AG04450 (cell line): ENCODE results near the gene CHIC2. TPM values are rescaled to one million over a fixed set of nuclear protein-coding genes. Genes with fewer than 3 reads are reported as not detected.

ENCODE experiments used
- CTCF ChIA-PET: fragments of 300-600, 350-600 bp; formaldehyde crosslinking; extraction: SDS; loops from one replicate; lab custom pipeline; 2022; ENCODE audit warnings: antibody characterized with exemption, inconsistent platforms; lab: Charles Lee
- POLR2A ChIA-PET: fragments of 350-600 bp; formaldehyde crosslinking; extraction: SDS; loops from one replicate; lab custom pipeline; 2021; ENCODE audit warnings: antibody characterized with exemption, inconsistent platforms; lab: Yijun Ruan, JAX
- DNase-seq: peaks from one replicate; pipeline ENCODE4 v3.0.0-alpha.2; 2011; ENCODE audit warnings: low read depth, low spot score
- H3K27ac ChIP-seq: one replicate; pipeline ENCODE4 v1.5.1; 2012; ENCODE audit warnings: low read depth, low read length, control low read depth
- H3K27me3 ChIP-seq: one replicate; pipeline ENCODE4 v1.6.0; 2012; ENCODE audit warnings: low read length; ENCODE audit not compliant: control insufficient read depth, insufficient read depth
- H3K4me3 ChIP-seq: 2 replicates; pipeline ENCODE4 v1.5.1; 2011; ENCODE audit warnings: mild to moderate bottlenecking, low read depth, low read length, control low read depth
- H3K9me3 ChIP-seq: 2 replicates; pipeline ENCODE4 v1.5.1; 2012; ENCODE audit warnings: low read length; ENCODE audit not compliant: control insufficient read depth, insufficient read depth
- polyA plus RNA-seq: library from polyadenylated mRNA; depleted of rRNA; stranded (reverse); fragments of >200 nt; gene quantifications from 2 replicates; pipeline ENCODE4 v1.2.3, GENCODE V29; 2011
- TF ChIP-seq, protein P1 (sequence below): IDR thresholded peaks from 2 replicates; pipeline ENCODE4 v1.5.1; 2011; ENCODE audit warnings: low read depth, low read length, control low read depth, inconsistent platforms

CHIC2 gene
- polyA plus RNA-seq, 1 experiment = 32.6 TPM

DNA sequence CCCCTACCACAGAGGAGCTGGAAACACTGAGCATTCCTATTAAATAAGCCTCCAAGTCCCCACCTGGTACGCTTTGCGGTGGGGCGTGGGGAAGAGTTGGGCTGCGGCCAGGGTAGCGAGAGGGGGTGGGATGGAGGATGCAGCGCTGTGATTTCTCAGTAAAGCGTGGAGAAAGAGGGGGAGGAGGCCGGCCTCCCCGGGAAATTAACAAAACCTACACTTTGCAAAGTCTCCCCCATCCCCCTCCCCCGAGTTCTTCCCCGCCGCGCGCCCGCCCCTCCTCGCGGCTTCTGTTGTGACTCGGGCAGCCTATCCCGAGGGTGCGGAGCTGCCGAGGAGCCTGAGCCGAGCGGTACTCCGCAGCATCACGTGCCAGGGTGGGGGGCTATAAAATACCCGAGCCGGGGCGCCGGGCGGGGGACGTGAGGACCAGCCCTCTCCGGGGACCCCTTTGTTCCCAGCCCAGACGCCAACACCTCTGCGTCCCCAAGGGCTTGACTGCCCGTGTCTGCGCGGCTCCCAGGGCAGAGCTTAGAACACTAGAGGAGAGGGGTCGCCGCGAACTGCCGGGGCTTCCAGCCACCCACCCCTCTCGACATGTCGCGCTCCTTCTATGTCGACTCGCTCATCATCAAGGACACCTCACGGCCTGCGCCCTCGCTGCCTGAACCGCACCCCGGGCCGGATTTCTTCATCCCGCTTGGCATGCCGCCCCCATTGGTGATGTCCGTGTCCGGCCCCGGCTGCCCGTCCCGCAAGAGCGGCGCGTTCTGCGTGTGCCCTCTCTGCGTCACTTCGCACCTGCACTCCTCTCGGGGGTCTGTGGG lies 35.6 kb upstream of the CHIC2 start, which contains the start of gene GSX2:
Gene GSX2 (plus strand): TSS at position 416 of the 827 bp plus-strand sequence. CDS start 182 bp downstream, at position 598.
- H3K27me3 ChIP-seq = peaks cover 54% of the 10 kb centered on the region
- no peak within 1 kb of the TSS for H3K27ac ChIP-seq
- CTCF ChIA-PET = no interaction called here
- H3K9me3 ChIP-seq = peaks cover 3% of the 10 kb centered on the region; the same call in 1 of the 2 replicates
- POLR2A ChIA-PET = no interaction called here
- no peak for DNase-seq
- H3K4me3 ChIP-seq = peak within 1 kb of the TSS; percentile 54
- TF ChIP-seq, protein P1, sequence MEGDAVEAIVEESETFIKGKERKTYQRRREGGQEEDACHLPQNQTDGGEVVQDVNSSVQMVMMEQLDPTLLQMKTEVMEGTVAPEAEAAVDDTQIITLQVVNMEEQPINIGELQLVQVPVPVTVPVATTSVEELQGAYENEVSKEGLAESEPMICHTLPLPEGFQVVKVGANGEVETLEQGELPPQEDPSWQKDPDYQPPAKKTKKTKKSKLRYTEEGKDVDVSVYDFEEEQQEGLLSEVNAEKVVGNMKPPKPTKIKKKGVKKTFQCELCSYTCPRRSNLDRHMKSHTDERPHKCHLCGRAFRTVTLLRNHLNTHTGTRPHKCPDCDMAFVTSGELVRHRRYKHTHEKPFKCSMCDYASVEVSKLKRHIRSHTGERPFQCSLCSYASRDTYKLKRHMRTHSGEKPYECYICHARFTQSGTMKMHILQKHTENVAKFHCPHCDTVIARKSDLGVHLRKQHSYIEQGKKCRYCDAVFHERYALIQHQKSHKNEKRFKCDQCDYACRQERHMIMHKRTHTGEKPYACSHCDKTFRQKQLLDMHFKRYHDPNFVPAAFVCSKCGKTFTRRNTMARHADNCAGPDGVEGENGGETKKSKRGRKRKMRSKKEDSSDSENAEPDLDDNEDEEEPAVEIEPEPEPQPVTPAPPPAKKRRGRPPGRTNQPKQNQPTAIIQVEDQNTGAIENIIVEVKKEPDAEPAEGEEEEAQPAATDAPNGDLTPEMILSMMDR = no peak

DNA sequence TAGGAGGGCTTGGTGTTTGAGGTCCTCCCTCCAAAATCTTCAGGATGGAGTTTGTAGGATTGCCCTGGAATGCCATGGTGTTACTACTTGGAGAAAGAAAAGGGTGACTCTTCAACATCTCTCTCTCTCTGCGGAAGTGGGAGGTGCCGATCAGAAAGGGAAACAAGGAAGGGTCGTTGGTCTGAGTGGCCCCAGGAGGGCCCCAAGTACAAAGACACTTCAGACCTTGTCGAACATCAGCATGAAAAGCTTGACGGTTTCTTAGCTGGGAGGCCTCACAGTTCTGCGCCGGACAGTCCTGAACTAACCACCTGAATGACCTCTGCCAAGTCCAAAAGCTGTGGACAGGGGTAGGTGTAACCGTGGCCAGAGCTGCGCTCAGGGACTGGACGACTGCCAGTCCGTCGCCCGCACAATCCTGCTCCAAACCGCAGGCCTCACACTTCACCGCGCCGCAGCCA lies 34.9 kb upstream of the CHIC2 start:
- POLR2A ChIA-PET = no interaction called here
- CTCF ChIA-PET = no interaction called here
- Histone ChIP-seq H3K9me3 (peaks cover 3% of the 10 kb centered on the region; the same call in 1 of the 2 replicates), H3K4me3 (peak overlapping the region; percentile 54), H3K27me3 (peaks cover 54% of the 10 kb centered on the region), H3K27ac (no peak overlapping the region)
- TF ChIP-seq, protein P1 = no peak
- no peak for DNase-seq

DNA sequence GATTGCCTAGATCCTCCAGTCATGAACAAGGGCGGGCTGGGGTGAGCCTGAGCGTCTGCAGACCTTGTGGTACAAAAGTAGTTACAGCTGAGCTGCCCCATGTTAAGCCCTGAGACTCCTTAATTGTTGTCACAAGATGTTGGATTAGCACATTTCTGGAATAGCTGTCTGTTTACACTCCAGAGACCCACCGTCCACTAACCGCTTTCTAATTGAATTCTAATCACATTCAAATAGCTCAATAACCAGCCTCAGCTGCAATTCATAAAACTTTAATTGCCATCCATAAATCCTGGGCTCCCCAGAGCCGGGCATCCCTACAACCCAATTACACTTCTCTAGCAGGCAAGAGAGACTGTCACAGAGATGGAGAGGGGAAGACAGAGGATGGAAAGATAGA lies 34.0 kb upstream of the CHIC2 start:
- no peak overlapping the region for H3K4me3 ChIP-seq
- TF ChIP-seq, protein P1 = no peak

DNA sequence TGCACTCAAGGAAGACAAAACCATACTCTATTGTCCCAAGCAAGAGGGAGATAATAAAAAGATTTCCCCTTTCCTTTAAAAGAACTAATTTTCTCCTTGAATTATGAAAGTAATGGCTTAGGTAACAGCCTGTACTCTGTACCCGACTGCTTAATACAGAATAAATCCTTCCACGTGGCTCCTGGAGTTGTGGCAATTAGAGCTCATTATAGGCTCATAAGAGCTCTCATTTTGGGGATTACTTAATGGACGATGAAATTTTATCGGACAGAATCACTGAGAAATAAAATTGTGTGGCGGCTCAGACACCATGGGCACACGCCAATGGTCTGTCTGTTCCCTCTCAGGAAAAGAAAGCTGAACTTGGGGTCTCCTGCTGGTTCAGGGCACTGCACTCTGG lies 32.7 kb upstream of the CHIC2 start:
- H3K27me3 ChIP-seq = peaks cover 50% of the 10 kb centered on the region
- POLR2A ChIA-PET = interaction anchor here (0.6 kb wide), 1 partner anchor 21 kb away, joined by 4 read pairs; no protein-coding TSS in a partner anchor
- CTCF ChIA-PET = interaction anchor here (0.6 to 1.1 kb wide), 3 partner anchors 137 to 207 kb away, joined by 3 to 4 read pairs (median 3); no protein-coding TSS in a partner anchor

More for the DNA sequence above, 34.0 kb upstream of the CHIC2 start:
- no peak overlapping the region for H3K27ac ChIP-seq
- ChIA-PET CTCF (no interaction called here), POLR2A (no interaction called here)
- peaks cover 51% of the 10 kb centered on the region for H3K27me3 ChIP-seq
- no peak for DNase-seq
- peaks cover 3% of the 10 kb centered on the region; the same call in 1 of the 2 replicates for H3K9me3 ChIP-seq

More for the DNA sequence above, 32.7 kb upstream of the CHIC2 start:
- no peak for DNase-seq
- TF ChIP-seq, protein P1 = no peak
- Histone ChIP-seq H3K4me3 (no peak overlapping the region), H3K27ac (no peak overlapping the region), H3K9me3 (peaks cover 3% of the 10 kb centered on the region; the same call in 1 of the 2 replicates)
